ENCODE measurements around the gene SHB.

The SHB gene

GRCh38 chr9:38031594-38031993 is 37.4 kb downstream of the SHB start:
- H3K27me3 ChIP-seq (ENCODE audit: insufficient read depth, low read length): no peaks in the 10 kb centered on the region
- no peaks in the 10 kb centered on the region for H4K20me1 ChIP-seq (ENCODE audit: insufficient read depth, low read length)
- no peaks in the 10 kb centered on the region for H3K9me3 ChIP-seq (ENCODE audit: low read length)
- H3F3A ChIP-seq (ENCODE audit: insufficient read depth, low read length): no peaks in the 10 kb centered on the region
- no peak overlapping the region for H2AFZ ChIP-seq (ENCODE audit: low read length)
- TF ChIP-seq CTCF (IDR thresholded peaks at IDR 0.05; ENCODE audit: low read length): no peak
- TF ChIP-seq EZH2 (IDR thresholded peaks at IDR 0.05; ENCODE audit: borderline replicate concordance, low read length): no peak
- no peaks in the 10 kb centered on the region for H3K4me1 ChIP-seq (ENCODE audit: insufficient read depth, low read length, severe bottlenecking)
- H3K4me2 ChIP-seq (ENCODE audit: low read length): no peak overlapping the region
- H3K9ac ChIP-seq (ENCODE audit: low read length): no peak overlapping the region
- no peaks in the 10 kb centered on the region for H3K36me3 ChIP-seq (ENCODE audit: insufficient read depth, low read length)
- H3K27ac ChIP-seq (ENCODE audit: low read depth, low read length, poor library complexity, severe bottlenecking): no peak overlapping the region
- no peaks in the 10 kb centered on the region for H3K9me2 ChIP-seq (ENCODE audit: low read depth, low read length)
- no peaks in the 10 kb centered on the region for H3K79me2 ChIP-seq (ENCODE audit: insufficient read depth, low read length)
- H3K4me3 ChIP-seq (ENCODE audit: low read depth, low read length, poor library complexity, severe bottlenecking): no peak overlapping the region

DNA sequence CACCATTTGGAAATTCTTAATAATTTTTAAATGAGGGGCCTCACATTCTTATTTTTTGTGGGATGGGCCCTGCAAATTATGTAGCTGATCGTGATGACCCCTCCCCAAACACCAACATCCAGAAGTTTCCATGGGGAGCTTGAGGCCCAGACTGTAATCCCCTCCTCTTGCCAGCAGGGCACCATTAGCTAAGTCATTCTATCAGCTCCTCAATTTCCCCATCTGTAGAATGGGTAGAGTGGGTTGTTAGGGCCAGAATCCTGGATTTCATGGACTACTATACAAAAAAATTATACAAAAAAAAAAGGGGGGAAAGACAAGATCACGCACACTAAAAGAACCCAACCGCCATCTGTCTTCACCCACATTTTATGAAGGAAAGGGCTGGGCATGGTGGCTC is 38.4 kb downstream of the SHB start:
- TF ChIP-seq CTCF (IDR thresholded peaks at IDR 0.05; ENCODE audit: low read length) (no peak), EZH2 (IDR thresholded peaks at IDR 0.05; ENCODE audit: borderline replicate concordance, low read length) (no peak)
- H3K4me1 ChIP-seq (ENCODE audit: insufficient read depth, low read length, severe bottlenecking): no peaks in the 10 kb centered on the region
- H3K9me2 ChIP-seq (ENCODE audit: low read depth, low read length): no peaks in the 10 kb centered on the region
- H3K36me3 ChIP-seq (ENCODE audit: insufficient read depth, low read length): no peaks in the 10 kb centered on the region
- H3K27me3 ChIP-seq (ENCODE audit: insufficient read depth, low read length): no peaks in the 10 kb centered on the region
- no peaks in the 10 kb centered on the region for H4K20me1 ChIP-seq (ENCODE audit: insufficient read depth, low read length)
- no peaks in the 10 kb centered on the region for H3F3A ChIP-seq (ENCODE audit: insufficient read depth, low read length)
- H3K4me3 ChIP-seq (ENCODE audit: low read depth, low read length, poor library complexity, severe bottlenecking): no peak overlapping the region
- no peak overlapping the region for H3K4me2 ChIP-seq (ENCODE audit: low read length)
- no peaks in the 10 kb centered on the region for H3K79me2 ChIP-seq (ENCODE audit: insufficient read depth, low read length)
- no peaks in the 10 kb centered on the region for H3K9me3 ChIP-seq (ENCODE audit: low read length)
- no peak overlapping the region for H3K27ac ChIP-seq (ENCODE audit: low read depth, low read length, poor library complexity, severe bottlenecking)
- H3K9ac ChIP-seq (ENCODE audit: low read length): no peak overlapping the region
- H2AFZ ChIP-seq (ENCODE audit: low read length): no peak overlapping the region

GRCh38 chr9:38029915-38030638 is 39.0 kb downstream of the SHB start:
- H3K79me2 ChIP-seq (ENCODE audit: insufficient read depth, low read length): no peaks in the 10 kb centered on the region
- no peaks in the 10 kb centered on the region for H3F3A ChIP-seq (ENCODE audit: insufficient read depth, low read length)
- no peaks in the 10 kb centered on the region for H3K4me1 ChIP-seq (ENCODE audit: insufficient read depth, low read length, severe bottlenecking)

More at GRCh38 chr9:38029915-38030638, 39.0 kb downstream of the SHB start:
- Histone ChIP-seq H4K20me1 (ENCODE audit: insufficient read depth, low read length) (no peaks in the 10 kb centered on the region), H3K9me2 (ENCODE audit: low read depth, low read length) (no peaks in the 10 kb centered on the region), H3K27me3 (ENCODE audit: insufficient read depth, low read length) (no peaks in the 10 kb centered on the region), H3K4me2 (ENCODE audit: low read length) (no peak overlapping the region), H3K27ac (ENCODE audit: low read depth, low read length, poor library complexity, severe bottlenecking) (no peak overlapping the region), H3K9me3 (ENCODE audit: low read length) (no peaks in the 10 kb centered on the region), H3K36me3 (ENCODE audit: insufficient read depth, low read length) (no peaks in the 10 kb centered on the region), H3K9ac (ENCODE audit: low read length) (no peak overlapping the region), H3K4me3 (ENCODE audit: low read depth, low read length, poor library complexity, severe bottlenecking) (no peak overlapping the region), H2AFZ (ENCODE audit: low read length) (no peak overlapping the region)
- TF ChIP-seq CTCF (IDR thresholded peaks at IDR 0.05; ENCODE audit: low read length) (no peak), EZH2 (IDR thresholded peaks at IDR 0.05; ENCODE audit: borderline replicate concordance, low read length) (no peak)

Data from OCI-LY1 (cell line).